HepG2 (cell line): ENCODE measurements around the gene GUCY2D. TPM values are rescaled to one million over a fixed set of nuclear protein-coding genes. Genes with fewer than 3 reads are reported as not detected.

Source experiments
- ARNTL ChIP-seq: sonication (generic); formaldehyde crosslinking; IDR thresholded peaks from 2 replicates; pipeline ENCODE4 v1.4.0; 2020; ENCODE audit warnings: mild to moderate bottlenecking, missing genetic modification reagents
- HOXA3 ChIP-seq: sonication (generic); formaldehyde crosslinking; IDR thresholded peaks from 2 replicates; pipeline ENCODE4 v1.5.0; 2020; ENCODE audit warnings: missing genetic modification reagents
- KDM3A ChIP-seq: IDR thresholded peaks from 2 replicates; pipeline ENCODE4 v1.6.1; 2018; ENCODE audit warnings: low read depth, missing compliant biosample characterization
- MIER3 ChIP-seq: IDR thresholded peaks from 2 replicates; pipeline ENCODE4 v1.6.1; 2016; ENCODE audit warnings: missing compliant biosample characterization, borderline replicate concordance
- NFATC3 ChIP-seq: sonication (generic); formaldehyde crosslinking; IDR thresholded peaks from 2 replicates; pipeline ENCODE4 v1.5.1; 2020; ENCODE audit warnings: mild to moderate bottlenecking, missing genetic modification reagents
- NFIB ChIP-seq: sonication (generic); formaldehyde crosslinking; IDR thresholded peaks from 2 replicates; pipeline ENCODE4 v1.9.0; 2021; ENCODE audit warnings: missing genetic modification reagents, mild to moderate bottlenecking, borderline replicate concordance
- SNAPC2 ChIP-seq: sonication (generic); formaldehyde crosslinking; IDR thresholded peaks from 2 replicates; pipeline ENCODE4 v1.8.1; 2022; ENCODE audit warnings: mild to moderate bottlenecking, missing genetic modification reagents
- SOX6 ChIP-seq, 2 experiments: fragments of 450-650 bp in 1 of 2; sonication (generic) in 1 of 2; formaldehyde crosslinking in 1 of 2; IDR thresholded peaks; 2 replicates each; pipeline versions ENCODE4 v1.4.0 to v1.6.1; 2017 to 2020; ENCODE audit warnings: antibody characterized with exemption in 1 of 2, mild to moderate bottlenecking in 1 of 2, missing genetic modification reagents in 1 of 2
- SRSF4 ChIP-seq: fragments of 200-400 bp; formaldehyde crosslinking; IDR thresholded peaks from one replicate; pipeline ENCODE4 v1.6.1; 2018; ENCODE audit warnings: mild to moderate bottlenecking, low read depth, low read length, moderate library complexity; ENCODE audit not compliant: poor library complexity, severe bottlenecking
- ZBTB21 ChIP-seq: sonication (generic); formaldehyde crosslinking; IDR thresholded peaks from 2 replicates; pipeline ENCODE4 v1.4.0; 2020; ENCODE audit warnings: missing genetic modification reagents
- ZBTB38 ChIP-seq: sonication (generic); formaldehyde crosslinking; IDR thresholded peaks from 2 replicates; pipeline ENCODE4 v1.5.1; 2020; ENCODE audit warnings: mild to moderate bottlenecking, missing genetic modification reagents
- ZNF10 ChIP-seq: sonication (generic); formaldehyde crosslinking; IDR thresholded peaks from 2 replicates; pipeline ENCODE4 v1.4.0; 2020; ENCODE audit warnings: mild to moderate bottlenecking, low read depth, missing genetic modification reagents, borderline replicate concordance
- ZNF589 ChIP-seq: sonication (generic); formaldehyde crosslinking; conservative IDR thresholded peaks from 2 replicates; pipeline ENCODE4 v1.8.0; 2022; ENCODE audit warnings: mild to moderate bottlenecking, moderate library complexity, missing genetic modification reagents
- ZNF761 ChIP-seq: sonication (generic); formaldehyde crosslinking; conservative IDR thresholded peaks from 2 replicates; pipeline ENCODE4 v1.4.0; 2020; ENCODE audit warnings: mild to moderate bottlenecking, missing genetic modification reagents
- polyA plus RNA-seq, 8 experiments: library from polyadenylated mRNA; depleted of rRNA in 3 of 8; stranded (reverse) in 7 of 8; unstranded in 1 of 8; fragments of >200 nt; fragmentation: Illumina TruSeq in 4 of 8; extraction: Trizol in 4 of 8; gene quantifications; 2 replicates each; pipeline versions ENCODE4 v1.2.1 to v1.2.3, GENCODE V29; 2011 to 2016; ENCODE audit warnings: low read depth in 4 of 8, missing spikeins in 1 of 8, mixed read lengths in 1 of 8; ENCODE audit not compliant: insufficient read depth in 1 of 8
- total RNA-seq, 5 experiments: library from RNA; depleted of rRNA; stranded (reverse); fragments of >200 nt; fragmentation: Illumina TruSeq; extraction: Trizol; gene quantifications; 2 replicates each; pipeline ENCODE4 v1.2.3, GENCODE V29; 2016; ENCODE audit warnings: low read depth in 1 of 5
- TF ChIP-seq, protein P1 (sequence below): fragments of 450-650 bp; IDR thresholded peaks from 2 replicates; pipeline ENCODE4 v1.6.1; 2017
- TF ChIP-seq, protein P2 (sequence below): sonication (generic); formaldehyde crosslinking; IDR thresholded peaks from one replicate; pipeline ENCODE4 v1.5.1; 2020; ENCODE audit warnings: mild to moderate bottlenecking, missing genetic modification reagents; ENCODE audit errors: not compliant biosample characterization
- TF ChIP-seq, protein P3 (sequence below): sonication (generic); formaldehyde crosslinking; IDR thresholded peaks from 2 replicates; pipeline ENCODE4 v1.4.0; 2020; ENCODE audit warnings: mild to moderate bottlenecking, missing genetic modification reagents
- TF ChIP-seq, protein P4 (sequence below): sonication (generic); formaldehyde crosslinking; IDR thresholded peaks from 2 replicates; pipeline ENCODE4 v1.5.0; 2020; ENCODE audit warnings: mild to moderate bottlenecking, missing genetic modification reagents

GUCY2D gene
- total and polyA plus RNA-seq, 2 of the 13 experiments (the other 11 are each of a cell fraction or from before 2014, with no cell fraction given) = not detected

DNA sequence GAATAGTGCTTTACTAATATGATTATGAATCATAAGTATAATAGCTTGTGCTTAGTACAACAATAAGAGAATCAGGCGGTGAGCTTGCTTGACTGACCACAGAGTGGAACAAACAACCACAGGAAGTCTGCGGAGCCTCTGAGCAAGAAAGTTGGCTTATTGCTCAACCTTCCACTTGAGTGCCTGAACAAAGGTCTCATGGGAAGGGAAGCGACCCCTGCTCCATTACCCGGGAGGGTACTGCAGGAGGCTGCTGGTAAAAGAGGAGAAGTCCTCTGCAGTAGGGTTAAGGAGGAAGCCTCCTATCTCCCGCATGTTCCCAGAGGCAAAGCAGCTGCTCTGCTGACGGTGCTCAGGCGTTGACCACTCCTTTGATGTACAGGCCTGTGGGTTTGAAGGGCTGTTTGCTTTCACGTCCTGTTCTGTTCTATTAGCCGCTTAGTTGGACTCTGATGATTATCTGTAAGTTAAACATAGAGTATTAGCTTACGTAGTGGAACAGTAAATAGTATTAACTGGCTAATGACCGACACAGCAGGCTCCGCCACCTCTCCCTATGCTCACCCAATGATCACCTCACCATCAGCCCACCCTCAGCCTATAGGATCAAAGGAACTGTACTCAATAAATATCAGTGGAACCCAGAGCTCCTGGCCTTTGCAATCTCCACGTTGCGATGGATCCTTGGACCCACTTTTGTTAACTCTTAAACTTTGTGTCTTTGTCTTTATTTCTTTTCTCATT lies 54.0 kb downstream of the GUCY2D start (continued):
- TF ChIP-seq ARNTL (CRISPR knock-in tag) (peak; percentile 42; the same call in 1 of the 2 replicates), ZNF589 (CRISPR knock-in tag) (peak; percentile 12; the same call in 1 of the 2 replicates), MIER3 (CRISPR knock-in tag) (no peak), ZBTB38 (CRISPR knock-in tag) (no peak; the same call in 1 of the 2 replicates), ZBTB21 (no peak), ZNF761 (CRISPR knock-in tag) (no peak; the same call in none of the 2 replicates), NFIB (CRISPR knock-in tag) (no peak), SOX6 (IDR thresholded peaks at IDR 0.05) (no peak), SOX6 (CRISPR knock-in tag; IDR thresholded peaks at IDR 0.05) (peak; percentile 92), HOXA3 (CRISPR knock-in tag) (peak; percentile 67; the same call in 1 of the 2 replicates), KDM3A (peak; percentile 23; the same call in 1 of the 2 replicates), SRSF4 (no peak), NFATC3 (peak; percentile 30; the same call in 1 of the 2 replicates), SNAPC2 (0 out of 2 replicates have a peak, but pooled peaks have one; percentile 10), ZNF10 (CRISPR knock-in tag) (no peak)
- TF ChIP-seq, protein P1, sequence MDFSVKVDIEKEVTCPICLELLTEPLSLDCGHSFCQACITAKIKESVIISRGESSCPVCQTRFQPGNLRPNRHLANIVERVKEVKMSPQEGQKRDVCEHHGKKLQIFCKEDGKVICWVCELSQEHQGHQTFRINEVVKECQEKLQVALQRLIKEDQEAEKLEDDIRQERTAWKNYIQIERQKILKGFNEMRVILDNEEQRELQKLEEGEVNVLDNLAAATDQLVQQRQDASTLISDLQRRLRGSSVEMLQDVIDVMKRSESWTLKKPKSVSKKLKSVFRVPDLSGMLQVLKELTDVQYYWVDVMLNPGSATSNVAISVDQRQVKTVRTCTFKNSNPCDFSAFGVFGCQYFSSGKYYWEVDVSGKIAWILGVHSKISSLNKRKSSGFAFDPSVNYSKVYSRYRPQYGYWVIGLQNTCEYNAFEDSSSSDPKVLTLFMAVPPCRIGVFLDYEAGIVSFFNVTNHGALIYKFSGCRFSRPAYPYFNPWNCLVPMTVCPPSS = no peak
- TF ChIP-seq, protein P2, sequence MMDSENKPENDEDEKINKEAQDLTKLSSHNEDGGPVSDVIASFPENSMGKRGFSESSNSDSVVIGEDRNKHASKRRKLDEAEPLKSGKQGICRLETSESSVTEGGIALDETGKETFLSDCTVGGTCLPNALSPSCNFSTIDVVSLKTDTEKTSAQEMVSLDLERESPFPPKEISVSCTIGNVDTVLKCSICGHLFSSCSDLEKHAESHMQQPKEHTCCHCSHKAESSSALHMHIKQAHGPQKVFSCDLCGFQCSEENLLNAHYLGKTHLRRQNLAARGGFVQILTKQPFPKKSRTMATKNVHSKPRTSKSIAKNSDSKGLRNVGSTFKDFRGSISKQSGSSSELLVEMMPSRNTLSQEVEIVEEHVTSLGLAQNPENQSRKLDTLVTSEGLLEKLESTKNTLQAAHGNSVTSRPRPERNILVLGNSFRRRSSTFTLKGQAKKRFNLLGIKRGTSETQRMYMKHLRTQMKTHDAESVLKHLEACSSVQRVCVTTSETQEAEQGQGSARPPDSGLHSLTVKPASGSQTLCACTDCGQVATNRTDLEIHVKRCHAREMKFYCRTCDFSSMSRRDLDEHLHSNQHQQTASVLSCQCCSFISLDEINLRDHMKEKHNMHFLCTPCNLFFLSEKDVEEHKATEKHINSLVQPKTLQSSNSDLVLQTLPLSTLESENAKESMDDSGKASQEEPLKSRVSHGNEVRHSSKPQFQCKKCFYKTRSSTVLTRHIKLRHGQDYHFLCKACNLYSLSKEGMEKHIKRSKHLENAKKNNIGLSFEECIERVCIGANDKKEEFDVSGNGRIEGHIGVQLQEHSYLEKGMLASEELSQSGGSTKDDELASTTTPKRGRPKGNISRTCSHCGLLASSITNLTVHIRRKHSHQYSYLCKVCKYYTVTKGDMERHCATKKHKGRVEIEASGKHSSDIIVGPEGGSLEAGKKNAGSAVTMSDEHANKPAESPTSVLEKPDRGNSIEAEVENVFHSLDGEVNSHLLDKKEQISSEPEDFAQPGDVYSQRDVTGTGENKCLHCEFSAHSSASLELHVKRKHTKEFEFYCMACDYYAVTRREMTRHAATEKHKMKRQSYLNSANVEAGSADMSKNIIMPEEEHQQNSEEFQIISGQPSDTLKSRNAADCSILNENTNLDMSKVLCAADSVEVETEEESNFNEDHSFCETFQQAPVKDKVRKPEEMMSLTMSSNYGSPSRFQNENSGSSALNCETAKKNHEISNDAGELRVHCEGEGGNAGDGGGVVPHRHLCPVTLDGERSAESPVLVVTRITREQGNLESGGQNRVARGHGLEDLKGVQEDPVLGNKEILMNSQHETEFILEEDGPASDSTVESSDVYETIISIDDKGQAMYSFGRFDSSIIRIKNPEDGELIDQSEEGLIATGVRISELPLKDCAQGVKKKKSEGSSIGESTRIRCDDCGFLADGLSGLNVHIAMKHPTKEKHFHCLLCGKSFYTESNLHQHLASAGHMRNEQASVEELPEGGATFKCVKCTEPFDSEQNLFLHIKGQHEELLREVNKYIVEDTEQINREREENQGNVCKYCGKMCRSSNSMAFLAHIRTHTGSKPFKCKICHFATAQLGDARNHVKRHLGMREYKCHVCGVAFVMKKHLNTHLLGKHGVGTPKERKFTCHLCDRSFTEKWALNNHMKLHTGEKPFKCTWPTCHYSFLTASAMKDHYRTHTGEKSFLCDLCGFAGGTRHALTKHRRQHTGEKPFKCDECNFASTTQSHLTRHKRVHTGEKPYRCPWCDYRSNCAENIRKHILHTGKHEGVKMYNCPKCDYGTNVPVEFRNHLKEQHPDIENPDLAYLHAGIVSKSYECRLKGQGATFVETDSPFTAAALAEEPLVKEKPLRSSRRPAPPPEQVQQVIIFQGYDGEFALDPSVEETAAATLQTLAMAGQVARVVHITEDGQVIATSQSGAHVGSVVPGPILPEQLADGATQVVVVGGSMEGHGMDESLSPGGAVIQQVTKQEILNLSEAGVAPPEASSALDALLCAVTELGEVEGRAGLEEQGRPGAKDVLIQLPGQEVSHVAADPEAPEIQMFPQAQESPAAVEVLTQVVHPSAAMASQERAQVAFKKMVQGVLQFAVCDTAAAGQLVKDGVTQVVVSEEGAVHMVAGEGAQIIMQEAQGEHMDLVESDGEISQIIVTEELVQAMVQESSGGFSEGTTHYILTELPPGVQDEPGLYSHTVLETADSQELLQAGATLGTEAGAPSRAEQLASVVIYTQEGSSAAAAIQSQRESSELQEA = no peak
- TF ChIP-seq, protein P3, sequence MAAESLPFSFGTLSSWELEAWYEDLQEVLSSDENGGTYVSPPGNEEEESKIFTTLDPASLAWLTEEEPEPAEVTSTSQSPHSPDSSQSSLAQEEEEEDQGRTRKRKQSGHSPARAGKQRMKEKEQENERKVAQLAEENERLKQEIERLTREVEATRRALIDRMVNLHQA = 0 out of 2 replicates have a peak, but pooled peaks have one; percentile 65
- TF ChIP-seq, protein P4, sequence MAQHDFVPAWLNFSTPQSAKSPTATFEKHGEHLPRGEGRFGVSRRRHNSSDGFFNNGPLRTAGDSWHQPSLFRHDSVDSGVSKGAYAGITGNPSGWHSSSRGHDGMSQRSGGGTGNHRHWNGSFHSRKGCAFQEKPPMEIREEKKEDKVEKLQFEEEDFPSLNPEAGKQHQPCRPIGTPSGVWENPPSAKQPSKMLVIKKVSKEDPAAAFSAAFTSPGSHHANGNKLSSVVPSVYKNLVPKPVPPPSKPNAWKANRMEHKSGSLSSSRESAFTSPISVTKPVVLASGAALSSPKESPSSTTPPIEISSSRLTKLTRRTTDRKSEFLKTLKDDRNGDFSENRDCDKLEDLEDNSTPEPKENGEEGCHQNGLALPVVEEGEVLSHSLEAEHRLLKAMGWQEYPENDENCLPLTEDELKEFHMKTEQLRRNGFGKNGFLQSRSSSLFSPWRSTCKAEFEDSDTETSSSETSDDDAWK (CRISPR knock-in tag) = no peak
